IPS DF 19.7 (cell line): Measurements from ENCODE around the gene SSX2IP.

Source experiments
- DNase-seq: peaks from one replicate; pipeline ENCODE4 v3.0.0-alpha.2; 2013; ENCODE audit warnings: low read depth, low spot score

SSX2IP gene

DNA sequence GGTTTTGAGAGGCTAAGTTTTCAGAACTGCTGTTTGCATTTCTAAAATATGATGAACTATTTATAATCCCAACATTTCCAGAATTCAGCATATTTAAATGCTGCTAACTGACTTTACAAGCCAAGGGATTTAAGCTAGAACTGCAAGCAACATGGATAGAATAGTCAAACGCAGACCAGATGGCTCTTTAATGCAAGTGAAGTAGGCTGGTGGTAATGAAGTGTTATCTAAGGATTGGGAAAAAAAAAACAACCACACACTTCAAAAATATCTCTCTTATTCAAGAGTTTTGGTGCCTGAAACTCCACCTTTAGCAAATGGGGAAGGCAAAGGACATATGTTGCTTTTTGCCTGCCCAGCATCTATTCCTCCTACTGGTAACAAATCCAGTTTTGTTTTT, 20.9 kb upstream of the SSX2IP start:
- DNase-seq = no peak

DNA sequence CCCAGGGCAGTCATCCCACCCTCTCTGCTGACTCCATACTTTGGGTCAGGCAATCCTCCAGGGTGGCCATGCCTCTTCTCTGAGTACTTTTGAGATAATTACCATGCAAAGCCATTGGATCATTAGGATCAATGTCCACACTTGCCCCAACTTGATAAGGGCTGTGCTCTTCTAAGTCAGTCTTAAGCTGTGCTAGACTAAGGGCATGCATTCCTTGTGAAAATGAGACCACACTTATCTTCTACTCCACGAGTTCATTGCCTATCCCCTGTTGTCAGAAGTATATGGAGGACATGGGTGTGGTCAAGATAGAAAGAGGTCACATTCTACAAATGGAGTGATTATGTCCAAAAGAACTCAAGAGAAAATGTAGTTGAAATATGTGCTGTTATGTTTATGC, 18.9 kb upstream of the SSX2IP start:
- no peak for DNase-seq

DNA sequence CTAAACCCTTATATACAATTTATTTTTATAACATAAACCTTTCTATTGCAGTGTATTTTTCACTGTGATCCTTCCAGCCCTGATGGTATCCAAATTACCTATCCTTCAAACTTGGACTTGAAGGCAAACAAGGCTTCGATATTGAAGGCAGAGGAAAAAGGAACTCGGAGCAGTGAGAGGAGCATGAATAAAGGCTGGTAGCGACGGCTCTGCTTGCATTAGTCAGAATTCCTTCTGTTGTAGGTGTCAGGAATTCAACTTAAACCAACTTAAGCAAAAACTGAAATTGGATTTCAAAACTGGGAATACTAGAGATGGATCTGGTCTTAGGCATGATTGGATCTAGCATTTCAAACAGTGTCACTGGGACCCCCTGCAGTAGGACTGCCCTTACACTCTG, 17.8 kb upstream of the SSX2IP start:
- DNase-seq = no peak

DNA sequence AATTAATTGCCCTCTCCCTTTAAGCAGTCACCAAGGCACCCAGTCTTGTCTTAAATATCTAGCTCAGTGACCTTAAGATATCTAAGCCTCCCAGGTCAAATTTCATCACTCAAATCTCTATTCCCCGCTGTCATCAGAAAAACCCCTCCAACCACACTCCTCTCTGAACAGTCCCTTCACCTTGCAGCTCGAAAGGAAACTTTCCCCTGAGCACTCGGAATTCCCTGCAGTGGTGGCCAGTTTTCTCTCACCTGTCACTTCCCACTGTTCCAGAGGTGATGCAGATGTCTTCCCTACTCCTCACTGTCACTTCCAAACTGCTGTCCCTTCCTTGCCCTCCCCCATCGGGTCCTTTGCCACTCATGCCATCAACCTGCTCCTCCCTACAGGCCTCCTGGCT, 15.3 kb upstream of the SSX2IP start:
- DNase-seq = no peak

DNA sequence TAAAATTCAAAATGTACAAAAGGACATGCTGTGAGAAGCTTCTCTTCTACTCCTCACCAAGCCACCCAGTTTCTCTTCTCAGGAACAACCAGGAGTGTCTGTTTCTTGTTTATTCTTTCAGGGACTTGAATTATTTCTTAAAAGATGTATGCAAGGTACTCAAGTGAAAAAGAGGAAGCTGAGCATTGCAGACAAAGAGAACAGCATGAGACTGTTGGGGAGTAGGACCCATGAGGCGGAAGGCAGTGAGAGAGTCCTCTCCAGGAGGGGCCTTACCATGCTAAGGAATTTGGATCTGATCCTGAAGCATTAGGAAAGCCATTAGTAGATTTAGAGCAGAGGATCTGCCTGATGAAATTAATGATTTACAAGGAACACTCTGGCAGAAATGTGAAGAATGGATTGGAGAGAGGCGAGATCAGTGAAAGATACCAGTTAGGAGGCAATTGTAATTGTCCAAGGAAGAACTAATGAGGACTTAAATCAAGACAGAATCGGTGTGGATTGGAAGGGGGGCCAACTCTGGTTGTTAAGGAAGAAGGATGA, 14.7 kb upstream of the SSX2IP start:
- DNase-seq = no peak

DNA sequence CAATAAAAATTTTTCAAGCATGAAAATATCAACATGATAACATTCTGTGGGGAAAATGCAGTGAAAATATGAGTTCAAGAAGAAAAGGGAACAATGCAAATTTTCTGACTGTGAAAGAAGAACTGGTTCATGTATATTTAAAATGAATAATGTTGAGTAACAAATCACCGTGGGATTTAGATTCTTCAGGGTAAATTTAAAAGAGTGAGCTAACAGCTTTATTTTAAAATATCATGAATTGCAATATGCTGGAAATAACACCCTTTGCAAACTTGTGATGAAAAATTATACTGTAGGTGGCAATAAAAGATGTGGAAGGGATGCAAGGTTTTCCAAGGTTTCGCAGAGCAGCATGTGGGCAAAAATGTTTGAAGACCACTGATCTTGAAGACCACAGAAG, 13.2 kb upstream of the SSX2IP start:
- no peak for DNase-seq

DNA sequence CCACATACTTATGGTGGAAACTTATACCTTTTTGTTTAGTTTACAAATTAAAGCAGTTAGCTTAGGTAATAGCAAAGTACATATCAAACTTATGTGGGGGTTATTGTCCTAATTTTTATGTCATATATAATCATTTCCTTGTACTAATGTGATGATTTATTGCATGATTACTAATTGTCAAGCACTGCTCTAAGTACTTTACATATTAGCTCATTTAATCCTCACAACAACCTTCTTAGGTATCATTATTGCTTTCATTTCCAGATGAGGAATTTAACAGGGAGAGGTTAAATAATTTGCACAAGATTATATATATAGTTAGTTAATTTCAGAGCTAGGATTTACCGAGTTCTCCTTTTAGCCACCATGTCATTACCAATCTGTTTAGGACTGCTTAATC, 11.9 kb upstream of the SSX2IP start:
- no peak for DNase-seq

DNA sequence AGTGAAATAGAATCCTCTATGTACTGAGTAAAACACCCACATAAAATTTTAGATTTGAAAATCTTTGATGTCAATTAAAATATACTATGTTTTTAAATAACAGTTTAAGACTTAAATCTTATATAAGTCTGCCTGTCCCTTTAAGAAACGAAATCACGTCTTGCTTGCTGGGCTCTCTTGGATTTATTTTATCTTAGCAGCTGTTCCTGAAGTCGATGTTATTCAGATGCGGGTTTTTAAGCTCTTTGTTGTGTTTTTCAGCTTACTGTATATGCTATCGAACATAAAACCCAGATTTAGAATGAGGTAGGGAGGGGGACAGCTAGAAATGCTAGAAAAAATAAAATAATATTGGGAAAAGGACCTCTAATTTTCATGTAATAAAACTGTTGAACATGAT, 11.1 kb upstream of the SSX2IP start:
- no peak for DNase-seq

DNA sequence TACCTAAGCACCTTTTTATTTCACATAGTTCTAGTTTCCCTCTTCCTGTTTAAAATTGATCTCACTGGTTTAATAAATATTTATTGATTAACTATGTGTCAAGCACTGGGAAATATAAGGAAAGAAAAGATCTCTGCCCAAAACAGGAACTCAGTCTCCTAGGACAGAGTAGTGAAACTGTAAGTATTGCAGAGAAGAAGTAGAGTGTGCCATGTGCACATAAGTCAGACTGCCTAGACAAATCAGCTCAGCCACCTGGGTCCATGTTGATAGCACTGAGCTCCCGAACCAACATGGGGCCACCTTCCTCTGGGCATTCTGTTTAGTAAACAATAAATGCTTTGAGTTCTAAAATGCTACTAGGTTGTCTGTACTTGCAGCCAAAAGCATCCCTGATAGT, 9.8 kb upstream of the SSX2IP start:
- no peak for DNase-seq

DNA sequence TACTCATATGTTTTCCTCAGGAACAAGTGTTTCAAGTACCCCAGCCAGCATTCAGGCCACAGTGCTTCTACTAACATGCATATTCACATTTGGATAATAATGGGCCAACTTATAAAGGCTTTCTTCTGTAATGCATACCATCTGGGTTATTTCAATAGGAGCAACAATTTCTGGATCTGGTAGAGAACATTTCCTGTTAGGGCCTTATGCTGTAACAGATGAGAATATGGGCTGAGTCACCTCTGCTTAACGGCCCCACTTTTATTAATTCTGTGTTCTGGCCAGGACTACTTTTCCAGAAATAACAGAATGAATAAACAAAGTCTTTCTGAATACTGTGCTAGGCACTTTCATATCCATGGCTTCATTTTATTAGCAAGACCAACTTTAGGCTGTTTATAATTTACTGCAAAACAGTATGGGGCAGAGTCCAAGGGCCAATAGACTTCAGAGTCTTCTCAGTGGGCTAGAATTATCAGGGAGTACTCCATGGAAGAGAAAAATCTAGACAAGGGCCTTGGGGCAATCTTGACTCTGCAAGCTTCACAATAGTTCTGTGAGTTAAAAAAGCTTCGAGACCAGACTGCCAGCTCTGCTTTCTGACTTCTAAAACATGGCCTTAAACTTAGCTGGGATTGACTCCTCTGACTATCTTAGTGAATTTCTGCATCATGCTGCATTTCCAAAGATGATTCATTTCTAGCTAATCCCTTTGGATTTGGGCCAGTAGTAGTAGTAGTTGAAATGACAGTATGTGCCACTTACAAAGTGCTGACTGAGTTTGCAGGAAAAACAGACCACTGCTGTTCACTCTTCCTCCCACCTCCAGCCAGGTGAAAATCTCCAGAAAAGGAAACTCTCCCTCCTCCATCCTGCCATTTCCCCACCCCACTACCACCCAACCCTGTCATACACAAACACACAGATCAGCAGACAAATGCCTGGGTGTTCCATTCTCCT, 8.2 kb upstream of the SSX2IP start:
- no peak for DNase-seq

DNA sequence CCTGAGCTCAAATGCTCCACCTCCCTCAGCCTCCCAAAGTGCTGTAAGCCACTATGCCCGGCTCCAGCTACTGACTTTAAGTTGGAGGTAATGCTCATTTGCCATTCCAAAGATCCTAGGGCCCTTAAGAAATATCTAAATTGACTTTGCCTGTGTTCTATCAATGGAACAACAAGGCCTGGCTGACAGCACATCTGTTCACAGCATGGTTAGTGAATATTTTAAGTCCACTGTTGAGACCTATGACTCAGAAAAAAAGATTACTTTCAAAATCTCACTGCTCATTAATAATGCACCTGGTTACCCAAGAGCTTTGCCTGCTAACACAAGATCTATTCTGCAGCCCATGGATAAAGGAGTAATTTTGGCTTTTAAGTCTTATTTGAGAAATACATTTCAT, 3.5 kb upstream of the SSX2IP start:
- no peak for DNase-seq

DNA sequence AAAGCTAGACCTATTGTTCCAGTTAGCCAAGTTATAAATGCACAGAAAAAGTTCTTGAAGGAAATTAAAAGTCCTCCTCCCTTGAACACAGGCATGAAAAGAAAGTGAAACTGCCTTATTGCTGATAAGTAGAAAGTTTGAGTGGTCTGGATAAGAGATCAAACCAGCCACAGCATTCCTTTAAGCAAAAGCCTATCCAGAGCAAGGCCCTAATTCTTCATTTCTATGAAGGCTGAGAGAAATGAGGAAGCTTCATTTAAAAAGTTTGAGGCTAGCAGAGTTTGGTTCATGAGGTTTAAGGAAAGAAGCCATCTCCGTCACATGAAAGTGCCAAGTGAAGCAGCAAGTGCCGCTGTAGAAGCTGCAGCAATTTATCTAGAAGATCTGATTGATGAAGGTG, 2.7 kb upstream of the SSX2IP start:
- no peak for DNase-seq

DNA sequence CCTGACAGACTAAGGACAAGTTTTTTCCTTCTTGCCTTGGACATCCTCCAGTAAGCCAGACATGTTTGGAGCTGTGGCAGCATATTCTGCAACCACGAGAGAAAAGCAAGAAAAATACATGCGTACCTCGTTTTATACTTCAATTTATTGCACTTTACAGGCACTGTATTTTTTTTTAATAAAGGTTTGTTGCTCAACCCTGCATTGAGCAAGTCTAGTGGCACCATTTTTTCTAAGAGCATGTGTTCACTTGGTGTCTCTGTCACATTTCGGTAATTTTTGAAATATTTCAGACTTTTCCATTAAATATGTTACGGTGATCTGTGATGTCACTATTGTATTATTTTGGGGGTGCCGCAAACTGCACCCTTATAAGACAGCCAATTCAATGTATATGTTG, 2.1 kb upstream of the SSX2IP start:
- DNase-seq = no peak

DNA sequence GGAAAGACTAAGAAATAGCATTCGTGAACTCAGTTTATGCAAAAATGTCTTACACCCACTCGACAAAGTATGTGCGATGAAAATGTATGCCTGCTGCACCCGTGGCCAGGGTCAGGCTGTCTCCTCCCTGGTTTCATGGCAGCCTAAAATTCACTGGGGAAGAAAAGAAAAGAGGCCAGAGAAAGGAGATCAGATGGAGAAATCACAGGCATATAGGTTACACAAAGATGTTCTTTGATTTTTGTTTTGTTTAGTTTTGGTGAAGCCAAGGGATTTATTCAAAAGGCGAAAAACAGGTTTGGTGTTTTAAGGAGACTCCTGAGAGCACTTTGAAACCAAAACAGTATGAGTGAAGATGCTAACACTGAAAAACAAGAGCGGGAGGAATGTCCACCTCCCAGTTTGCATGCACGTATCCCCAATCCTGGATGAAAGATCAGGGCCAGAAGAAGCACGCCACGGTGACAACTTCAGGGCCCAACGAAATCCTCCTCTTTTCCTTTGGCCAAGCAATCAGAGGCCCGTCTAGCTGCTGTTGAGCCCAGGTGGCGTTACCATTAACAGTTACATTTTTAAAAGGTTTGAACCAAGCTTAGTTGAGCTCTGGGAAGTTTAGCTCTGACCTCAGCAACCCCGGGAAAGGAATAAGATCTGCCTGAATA, 992 bp upstream of the SSX2IP start:
- no peak for DNase-seq

DNA sequence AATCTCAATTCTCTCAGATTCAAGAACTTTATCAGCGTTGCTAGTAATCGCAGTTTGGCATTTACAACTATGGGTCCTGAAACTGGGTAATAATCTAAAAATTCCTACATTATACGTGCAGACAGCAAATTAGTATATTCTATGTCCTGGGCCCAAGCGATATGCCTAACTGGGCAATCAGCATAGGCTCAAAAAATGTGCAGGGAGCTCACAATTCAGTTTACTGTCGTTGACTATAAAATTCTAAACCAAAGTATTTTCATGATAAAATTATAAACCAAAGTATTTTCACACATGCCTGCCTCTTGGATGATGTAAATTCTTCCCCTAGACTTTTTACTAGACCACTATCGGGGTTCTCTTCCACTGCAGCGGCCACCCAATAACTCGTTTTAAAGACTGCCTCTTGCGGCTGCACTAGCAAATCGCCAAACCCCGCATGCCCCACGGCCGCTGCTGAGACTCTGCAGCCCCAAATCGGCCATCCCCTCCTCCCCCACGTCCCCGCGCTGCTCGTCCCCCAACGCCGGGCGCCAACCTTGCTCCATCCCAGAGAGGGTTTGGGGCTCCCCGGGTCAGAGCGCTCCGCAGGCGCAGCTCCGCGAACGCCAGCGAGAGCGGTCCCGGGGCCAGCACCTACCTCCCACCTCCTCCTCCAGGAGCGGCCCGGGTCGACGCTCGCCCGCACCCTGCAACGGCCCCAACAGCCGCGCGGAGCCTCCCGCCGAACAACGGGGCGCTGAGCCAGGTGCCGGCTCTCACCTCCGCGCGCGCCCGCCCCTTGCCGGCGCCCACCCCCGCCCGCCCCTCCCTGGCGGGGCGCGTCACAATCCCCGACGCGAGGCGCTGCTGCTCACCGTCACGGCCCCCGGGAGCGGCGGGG, 506 bp downstream of the SSX2IP start:
- no peak for DNase-seq

DNA sequence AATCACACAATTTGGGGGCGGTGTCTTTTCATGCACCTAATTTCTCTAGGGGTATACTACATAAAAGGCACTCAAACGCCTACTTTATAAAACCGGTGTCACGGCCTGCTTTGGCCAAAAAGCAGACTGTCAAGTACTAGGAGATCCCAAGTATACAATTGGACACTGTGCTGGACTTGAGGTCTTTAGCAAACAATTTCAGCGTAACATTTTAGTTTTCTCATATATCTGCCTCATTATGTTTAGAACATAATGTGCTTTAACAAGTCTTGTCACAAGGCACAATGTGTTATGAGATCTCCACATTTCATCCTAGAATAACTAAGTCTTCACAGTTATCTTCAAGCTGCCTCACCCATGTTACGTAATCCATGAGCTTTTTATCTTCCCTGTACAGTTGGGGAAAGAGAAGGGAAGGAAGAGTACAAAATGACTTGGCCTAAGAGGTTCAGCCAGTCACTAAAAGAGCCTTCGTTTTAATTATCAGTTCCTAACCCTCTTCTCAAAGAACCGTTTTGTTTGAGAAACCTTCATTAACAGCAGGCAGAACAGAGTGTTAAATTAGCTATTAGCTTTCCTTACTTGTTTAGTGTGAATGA, 1.7 kb downstream of the SSX2IP start:
- DNase-seq = no peak

DNA sequence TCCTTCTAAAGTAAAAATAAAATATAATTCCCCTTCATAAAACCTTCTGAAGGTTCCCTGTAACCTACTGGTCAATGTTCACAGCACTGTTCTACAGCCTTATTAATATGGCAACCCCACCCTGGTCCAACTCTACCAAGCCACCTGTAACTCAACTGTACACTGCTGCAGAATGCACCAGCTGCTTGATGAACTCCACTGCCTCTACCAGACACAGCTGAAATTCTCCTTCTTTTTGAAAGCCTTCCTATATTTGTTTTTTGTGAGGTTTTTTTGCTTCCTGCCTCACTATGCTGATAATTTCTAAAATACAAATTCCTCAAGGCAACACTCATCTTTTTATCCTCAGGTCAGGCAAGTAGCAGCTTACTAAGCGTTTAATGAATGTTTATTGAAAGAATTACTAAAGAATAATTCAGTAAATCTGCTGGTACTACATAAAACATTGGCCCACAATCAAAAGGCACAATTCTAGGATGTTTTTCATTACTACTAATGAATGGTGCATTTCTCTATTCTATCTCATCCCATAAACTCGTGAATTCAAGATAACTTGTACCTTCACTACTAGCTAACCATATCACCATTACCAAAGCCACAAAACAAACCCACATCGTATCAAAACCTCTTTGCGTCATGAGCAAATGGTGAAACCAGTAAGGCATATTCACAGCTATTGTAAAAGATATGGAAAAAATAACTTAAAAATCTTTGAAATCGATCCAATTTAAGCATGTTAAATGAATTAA, 2.4 kb downstream of the SSX2IP start:
- DNase-seq = no peak

DNA sequence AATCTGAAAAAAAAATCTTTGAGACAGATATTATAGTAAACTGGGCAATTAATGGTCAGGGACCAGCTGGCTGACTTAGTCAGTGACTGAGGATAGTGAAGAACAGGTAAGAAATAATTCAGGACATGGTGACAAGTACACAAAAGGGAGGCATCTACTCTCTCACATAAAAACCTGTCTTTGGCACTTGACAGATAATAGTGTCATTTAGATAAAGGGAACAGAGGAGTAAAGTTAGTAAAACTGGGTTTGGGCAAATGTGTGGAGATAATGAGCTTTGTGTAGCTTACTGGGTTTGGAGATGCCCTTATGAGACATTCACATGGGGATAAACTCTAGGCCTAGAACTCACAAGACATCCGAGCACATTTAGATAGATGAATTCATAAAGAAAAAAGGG, 4.0 kb downstream of the SSX2IP start:
- DNase-seq = no peak

DNA sequence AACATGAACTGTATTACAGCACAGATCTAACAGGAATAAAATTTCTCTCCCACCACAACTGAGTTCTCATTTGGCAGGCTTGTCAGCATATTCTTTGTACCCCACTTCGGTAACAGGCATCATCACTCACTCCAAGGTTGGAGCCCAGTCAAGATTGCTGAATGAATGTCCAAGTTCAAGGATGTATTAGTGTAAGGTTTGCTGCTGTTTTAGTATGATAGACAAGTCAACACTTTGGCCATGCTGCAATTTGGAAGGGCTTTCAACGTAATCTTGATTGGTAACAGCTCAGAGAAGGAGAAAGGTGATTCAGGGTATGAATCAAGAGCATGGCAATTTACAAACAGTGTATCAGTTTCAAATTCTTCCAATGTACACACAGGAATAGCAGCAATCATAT, 6.8 kb downstream of the SSX2IP start:
- DNase-seq = no peak

DNA sequence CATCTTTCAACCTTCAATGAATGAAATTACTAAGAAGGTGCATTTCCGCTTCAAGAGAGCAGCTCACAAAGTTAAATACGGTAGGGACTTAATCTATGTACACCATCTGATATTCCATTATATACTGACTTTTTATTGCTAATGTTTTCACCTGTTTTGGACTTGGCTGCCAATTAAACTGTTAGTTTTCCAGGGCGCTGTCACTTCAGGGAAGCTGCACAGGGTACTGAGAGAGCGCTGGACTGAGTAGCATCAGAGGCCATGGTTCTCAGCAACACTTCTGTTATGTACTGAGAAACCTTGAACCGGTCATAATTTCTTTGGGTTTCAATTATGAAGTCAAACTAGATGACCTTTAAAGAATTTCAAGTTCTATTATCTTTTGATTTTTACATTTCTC, 8.2 kb downstream of the SSX2IP start:
- DNase-seq = no peak
